ENCODE measurements around the gene RNF128.

The RNF128 gene, protein sequence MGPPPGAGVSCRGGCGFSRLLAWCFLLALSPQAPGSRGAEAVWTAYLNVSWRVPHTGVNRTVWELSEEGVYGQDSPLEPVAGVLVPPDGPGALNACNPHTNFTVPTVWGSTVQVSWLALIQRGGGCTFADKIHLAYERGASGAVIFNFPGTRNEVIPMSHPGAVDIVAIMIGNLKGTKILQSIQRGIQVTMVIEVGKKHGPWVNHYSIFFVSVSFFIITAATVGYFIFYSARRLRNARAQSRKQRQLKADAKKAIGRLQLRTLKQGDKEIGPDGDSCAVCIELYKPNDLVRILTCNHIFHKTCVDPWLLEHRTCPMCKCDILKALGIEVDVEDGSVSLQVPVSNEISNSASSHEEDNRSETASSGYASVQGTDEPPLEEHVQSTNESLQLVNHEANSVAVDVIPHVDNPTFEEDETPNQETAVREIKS

DNA sequence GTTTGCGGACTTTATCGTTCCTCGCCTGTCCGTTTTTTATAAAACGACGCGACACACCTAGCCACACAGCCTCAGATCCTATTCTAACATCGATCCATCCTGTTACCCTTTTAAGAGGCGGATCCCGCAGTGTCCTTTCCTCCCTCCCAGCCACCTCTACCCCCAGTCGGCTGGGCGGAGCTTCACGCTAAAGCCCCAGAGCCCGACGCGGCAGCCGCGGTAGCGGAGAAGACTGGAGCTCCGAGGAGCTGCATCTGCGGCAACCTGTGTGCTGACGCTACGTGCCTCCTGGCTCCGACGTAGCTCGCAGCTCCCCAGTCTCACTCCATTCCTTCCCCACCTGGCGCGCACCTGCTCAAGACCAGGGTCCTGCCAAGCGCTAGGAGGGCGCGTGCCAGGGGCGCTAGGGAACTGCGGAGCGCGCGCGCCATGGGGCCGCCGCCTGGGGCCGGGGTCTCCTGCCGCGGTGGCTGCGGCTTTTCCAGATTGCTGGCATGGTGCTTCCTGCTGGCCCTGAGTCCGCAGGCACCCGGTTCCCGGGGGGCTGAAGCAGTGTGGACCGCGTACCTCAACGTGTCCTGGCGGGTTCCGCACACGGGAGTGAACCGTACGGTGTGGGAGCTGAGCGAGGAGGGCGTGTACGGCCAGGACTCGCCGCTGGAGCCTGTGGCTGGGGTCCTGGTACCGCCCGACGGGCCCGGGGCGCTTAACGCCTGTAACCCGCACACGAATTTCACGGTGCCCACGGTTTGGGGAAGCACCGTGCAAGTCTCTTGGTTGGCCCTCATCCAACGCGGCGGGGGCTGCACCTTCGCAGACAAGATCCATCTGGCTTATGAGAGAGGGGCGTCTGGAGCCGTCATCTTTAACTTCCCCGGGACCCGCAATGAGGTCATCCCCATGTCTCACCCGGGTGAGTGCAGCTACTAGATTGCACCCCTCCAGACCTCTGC, at the start of gene RNF128:
Gene RNF128, plus strand, starts transcription at position 217 of the 953 bp plus-strand sequence. Its CDS starts 213 bp downstream, at position 430.
- DNase-seq = peak in 2 of 3 donors; percentile 18 to 24

DNA sequence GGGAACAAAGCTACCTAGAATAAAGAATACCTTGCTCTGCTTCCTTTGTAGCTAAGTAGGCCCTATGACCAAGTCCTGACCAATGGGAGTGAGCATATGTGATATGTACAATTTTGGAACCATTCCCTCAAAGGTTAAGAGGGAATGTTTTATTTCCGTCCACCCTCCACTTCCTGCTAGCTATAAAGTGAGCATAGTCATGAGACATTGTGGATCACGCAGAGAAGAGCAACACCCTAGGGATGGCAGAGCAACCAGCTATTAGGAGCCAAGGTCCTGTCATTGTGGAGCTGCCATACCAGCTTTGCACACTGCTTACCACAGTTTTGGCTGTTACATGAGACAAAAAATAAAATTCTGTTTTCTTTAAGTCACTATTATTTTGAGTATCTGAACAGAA, 45.8 kb upstream of the RNF128 start:
- no peak for DNase-seq

DNA sequence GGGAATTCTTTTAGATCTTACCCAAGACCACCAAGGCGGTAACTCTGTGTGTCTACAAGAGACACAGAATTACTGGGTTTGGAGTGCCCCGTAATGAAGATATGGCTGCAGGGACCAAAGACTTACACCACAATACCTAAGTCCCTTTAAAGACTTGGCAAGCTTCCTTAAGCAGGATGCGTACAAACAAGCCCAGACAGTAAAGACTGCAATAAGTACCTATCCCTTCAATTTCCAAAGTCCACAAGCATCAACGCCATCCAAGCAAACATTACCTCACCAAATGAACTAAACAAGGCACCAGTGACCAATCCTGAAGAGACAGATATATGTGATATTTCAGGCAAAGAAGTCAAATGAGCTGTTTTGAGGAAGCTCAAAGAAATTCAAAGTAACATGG, 42.3 kb upstream of the RNF128 start:
- no peak for DNase-seq

DNA sequence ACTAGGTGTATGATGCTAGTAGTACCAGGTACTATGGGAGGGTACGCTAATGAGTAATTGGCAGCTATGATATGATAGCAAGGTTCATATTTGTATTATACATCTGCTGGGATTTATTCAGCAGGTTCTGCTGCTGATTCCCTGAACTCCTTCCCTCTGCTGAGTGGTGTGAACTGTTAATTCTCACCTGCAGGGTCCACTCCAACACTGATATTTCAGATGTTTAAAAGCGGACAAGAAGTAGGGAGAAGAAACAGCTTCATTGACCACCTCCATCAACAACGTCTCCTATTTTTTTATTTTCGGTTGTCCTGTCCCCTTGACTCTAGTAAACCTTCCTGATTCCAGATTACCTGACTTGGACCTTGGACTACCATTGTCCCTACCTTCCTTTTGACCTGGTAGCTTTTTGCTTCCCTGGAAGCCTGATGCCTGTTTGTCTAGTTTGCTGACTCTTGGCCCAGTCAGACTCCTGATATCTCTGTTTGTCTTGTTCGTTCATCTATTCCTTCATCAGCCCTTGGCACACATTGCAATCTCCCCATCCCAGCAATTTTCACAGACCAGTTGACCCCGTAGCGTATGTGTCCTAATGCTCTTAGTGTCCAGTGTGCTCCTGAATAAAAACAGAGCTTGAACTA, 34.0 kb upstream of the RNF128 start:
- DNase-seq = no peak

DNA sequence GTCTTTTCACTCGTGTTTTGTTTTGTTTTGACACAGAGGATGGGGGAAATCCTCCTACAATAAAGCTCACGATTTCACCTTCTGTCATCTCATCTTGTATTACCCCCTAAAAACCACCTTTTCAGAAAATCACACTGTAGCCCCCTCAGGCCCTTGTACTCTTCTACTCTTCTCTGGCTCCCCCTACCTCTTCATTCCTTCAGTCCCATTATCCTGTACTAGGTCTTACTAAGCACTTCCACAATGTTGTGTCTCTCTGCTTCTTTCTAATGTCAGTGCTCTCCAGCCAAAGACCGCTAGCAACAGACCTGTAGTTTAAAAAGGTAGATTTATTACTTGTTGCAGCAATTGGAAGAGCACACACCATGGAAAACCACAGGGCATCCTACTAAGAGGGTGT, 30.0 kb upstream of the RNF128 start:
- DNase-seq = no peak

DNA sequence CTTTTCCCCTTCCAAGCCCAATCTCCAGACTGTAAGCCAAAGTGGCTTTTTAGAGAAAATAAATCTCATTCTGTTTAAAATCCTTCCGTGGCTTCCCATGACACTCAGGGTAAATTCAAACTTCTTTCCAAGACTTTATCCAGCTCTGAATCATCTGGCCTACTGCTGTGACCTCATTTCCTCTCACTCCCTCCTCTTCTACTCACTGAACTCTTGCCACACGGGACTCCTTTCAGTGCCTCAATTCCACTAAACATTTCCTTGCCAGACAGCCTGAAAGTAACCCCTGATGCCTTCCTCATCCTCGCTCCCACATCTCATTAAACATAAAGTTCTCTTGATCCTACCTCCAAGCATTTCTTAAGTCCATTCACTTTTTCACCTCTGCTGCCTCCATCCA, 27.8 kb upstream of the RNF128 start:
- peak in 1 of 3 donors; percentile 0 for DNase-seq

DNA sequence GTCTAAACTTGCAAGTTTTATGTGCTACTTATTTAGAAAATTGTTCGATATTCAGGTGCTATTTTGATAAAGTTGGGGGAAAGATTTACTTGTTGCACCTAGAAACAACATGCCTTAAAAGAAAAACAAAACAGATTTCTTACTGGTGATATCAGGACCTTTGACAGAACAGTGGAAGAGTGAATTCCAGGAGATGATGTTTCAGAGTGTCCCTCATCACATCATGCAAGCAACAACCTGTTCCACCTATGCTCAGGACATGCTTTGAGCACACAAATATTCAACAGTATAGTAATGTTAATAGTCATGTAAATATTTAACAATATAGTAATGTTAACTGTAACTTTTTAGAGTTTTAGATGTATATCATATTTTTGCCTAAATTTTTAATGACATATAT, 23.9 kb upstream of the RNF128 start:
- DNase-seq = no peak

DNA sequence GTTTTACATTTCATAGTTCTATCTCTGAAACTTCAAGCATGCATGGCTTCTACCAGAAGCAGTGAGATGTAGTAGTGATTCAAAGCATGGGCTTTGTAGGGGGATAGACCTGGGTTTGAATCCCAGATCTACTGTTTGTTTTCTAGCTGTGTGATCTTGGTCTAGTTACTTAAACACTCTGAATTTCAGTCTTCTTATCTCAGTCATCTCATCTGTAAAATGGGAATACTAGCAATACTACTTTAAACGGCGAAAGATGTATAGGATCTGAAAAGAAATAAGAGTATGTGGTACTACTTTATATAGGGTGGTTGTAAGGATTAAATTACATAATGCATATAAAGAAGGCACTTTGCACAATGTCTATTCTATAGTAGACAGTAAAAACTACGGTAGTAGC, 20.0 kb upstream of the RNF128 start:
- DNase-seq = no peak

DNA sequence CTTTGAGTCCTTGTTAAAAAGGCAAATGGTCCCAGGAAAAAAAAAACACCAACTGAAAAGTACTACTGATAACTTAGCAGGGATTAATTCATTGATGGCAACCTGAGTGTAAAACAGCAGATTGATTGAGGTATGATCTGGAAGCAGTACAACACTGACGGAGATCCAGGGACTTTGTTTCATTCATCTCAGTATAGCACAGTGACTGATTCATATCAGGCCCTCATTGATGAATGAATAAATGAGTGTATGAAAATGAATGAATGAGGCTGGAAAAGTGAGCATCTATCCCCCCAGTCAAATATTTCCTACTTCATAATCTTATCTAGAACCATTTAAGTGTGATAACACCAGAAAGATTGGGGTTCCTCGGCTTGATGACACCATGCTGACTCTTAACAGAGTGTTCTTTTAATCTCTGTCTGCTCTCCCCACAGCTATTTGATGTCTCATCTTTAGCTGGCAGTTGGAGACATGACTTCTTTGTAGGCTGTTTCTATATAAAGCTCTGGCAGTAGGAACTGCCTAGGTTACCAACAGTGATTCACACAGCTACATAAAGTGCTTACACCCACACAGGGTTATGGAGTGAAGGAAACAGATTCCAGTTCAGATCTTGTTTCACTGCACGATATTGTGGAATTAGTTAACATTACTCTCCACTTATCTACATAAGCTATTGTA, 18.6 kb upstream of the RNF128 start:
- DNase-seq = peak; percentile 22 to 63 (median 34)

DNA sequence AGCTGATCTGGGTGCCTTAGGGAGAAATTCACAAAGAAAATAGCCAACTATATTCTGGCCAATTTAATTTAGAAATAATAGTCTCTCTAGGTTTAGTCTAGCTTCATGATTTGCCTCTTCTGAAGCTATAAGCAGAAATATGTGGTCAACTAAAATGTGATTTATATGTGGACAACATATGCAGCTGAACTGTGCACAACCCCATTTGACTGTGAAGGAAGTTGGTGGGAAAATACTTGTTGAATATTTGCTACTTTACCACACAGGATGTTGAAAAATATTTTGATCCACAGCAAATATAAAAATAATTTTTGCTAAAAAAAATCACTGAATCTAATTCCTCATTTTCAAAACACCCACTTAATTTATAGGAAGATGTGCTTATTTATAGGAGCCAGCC, 15.7 kb upstream of the RNF128 start:
- DNase-seq = no peak

DNA sequence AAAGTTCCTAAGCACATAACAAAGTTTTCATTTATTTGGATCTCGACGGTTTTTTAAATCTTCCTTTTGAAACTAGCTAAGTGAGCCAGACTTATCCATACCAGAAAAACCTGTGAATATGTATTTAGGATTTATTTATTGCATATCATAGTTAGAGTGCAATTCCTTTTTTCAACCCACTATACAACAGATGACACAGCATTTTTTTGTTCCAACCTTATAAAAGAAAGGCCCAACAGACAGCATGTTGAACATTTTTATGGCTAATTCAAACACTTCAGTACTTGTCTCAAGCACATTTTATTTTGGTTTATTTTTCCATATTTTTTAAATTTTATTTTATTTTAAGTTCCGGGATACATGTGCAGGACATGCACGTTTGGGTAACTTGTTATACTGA, 15.1 kb upstream of the RNF128 start:
- no peak for DNase-seq

DNA sequence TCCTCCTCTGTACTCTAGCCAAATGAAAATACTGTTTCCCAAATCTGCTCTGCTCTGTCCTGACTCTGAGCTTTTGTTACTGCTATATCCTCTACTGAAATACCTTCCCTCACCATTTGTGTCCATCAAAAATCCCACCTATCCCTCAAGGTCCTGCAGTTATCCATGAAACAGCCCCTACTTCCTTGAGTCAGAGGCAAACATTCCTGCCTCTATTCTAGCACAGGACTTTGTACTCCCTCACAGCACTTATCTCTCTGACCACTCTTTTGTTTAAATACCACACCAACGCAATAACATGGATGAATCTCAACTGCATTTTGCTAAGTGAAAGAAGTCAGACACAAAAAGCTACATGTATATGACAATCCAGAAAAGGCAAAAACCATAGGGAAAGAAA, 10.5 kb upstream of the RNF128 start:
- no peak for DNase-seq

DNA sequence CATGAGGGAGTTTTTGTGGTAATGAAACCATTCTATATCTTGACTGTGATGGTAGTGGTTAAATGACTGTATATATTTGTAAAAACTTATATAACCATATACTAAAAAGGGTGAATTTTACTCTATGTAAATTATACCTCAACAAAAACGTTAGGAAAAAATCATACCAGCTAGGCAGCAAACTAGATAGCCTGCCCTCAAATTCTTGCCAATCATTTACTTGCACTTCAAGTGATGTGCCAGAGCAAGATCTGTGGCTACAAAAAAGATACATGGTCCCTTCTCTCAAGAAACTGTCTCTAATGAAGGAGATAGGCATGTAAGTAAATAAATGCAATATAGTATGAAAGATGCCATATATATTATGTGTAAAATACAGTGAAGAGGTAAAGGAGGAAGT, 10.0 kb upstream of the RNF128 start:
- DNase-seq = no peak

DNA sequence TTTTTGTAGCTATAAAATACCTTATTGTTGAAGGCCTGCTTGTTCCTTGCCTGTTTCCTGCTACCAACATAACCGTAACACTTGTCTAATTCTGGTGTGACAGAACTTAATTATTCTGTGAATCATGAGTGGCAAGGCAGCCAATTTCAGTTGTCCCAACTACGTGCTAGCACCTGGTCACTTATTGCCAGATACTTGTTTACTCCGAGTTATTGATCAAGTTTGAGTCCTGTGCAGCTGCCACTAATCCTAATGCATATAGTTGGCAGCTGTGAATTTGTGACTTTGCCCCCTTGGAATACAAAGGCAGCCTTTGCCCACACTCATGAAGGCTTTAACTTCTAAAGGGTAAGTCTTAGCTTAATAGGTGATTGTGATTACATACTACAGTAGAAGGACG, 7.8 kb upstream of the RNF128 start:
- DNase-seq = no peak

DNA sequence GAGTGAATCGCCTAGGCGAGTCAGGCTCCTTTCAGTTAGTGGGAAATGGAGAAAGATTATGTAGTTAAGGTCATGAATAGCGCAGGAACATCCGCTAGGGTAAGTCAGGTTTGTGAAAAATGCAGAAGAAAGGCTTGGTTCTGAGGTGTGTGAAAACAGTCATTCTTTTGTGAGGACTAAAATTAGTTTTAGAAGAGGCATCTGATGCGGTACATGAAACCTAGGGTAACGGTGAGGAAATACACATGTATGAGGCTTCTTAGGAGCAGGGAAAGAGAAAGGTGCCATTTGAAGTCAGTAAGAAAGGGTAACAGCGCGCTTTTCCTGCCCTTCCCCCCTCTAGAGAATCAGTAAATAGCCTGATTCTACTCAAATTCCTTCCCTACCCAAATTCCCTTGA, 570 bp upstream of the RNF128 start:
- no peak for DNase-seq

DNA sequence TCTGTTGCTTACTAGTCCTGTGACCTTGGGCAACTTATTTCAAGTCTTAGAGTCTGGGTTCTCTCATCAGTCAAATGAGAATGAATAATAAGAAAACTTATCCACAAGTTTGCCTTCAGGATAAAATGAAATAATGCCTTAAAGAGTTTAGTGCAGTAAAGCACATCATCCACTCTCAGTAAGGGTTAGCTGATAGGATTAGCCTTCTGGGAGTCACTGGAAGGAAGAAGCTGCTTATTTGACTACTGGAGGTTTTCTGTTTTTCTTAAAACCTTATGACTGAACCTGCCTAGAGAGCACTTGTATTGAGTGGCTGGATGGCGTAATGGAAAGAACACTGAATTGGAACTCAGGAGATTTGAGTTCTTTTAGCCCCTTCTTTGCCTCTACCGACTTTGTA, 1.8 kb downstream of the RNF128 start:
- DNase-seq = no peak

DNA sequence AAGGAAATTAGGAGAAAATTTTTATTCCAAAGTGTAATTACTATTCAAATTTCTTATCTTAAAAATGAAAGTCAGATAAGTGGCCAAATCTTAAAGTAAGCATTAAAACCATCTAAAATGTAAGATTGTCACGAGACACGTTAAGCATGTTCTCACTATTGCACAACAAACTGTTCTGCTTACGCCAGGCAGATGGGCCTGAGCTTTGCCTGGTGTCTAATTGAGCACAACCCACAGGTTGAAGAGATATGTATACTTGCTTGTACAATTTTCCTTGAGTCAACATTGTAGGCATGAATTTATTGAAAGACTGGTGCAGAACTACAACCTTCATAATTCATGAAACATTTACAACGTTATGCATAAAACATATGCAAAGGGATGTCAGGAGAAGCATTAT, 3.9 kb downstream of the RNF128 start:
- DNase-seq = no peak

DNA sequence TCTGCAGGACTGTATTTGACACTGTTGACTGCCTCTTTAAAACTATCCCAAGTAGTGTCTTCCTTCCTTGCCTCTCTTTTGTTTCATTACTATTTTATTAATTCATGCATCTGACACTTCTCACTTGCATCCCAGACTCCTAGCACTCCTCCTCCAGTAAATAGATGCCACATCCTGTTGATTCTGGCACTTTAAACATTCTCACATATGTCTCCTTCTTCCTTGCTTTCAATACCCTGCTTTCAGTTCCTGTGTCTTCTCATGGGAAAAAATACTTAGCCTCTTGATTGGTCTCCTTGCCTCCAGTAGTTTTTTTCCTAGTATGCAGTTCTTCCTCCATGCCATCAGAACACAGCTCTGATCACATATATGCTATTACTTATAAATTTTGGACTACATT, 5.1 kb downstream of the RNF128 start:
- no peak for DNase-seq

DNA sequence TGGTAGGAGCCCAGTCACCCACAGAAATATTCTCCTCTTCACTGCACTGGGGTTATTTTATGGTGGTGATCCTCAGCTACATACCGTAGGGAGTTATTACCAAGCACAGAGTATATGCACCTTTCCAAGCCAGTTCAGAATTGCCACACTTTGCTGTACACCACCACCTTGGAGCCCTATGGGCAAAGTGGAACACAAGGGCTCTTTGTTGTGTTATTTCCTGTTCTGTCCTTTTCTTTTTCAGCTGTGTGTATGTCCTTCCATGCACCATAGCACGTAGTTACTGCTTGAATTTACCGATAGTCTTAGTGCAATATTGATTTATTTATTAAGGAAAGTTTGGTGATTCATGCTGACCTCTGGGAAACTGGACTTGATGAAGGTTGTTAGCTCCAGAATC, 8.3 kb downstream of the RNF128 start:
- no peak for DNase-seq

DNA sequence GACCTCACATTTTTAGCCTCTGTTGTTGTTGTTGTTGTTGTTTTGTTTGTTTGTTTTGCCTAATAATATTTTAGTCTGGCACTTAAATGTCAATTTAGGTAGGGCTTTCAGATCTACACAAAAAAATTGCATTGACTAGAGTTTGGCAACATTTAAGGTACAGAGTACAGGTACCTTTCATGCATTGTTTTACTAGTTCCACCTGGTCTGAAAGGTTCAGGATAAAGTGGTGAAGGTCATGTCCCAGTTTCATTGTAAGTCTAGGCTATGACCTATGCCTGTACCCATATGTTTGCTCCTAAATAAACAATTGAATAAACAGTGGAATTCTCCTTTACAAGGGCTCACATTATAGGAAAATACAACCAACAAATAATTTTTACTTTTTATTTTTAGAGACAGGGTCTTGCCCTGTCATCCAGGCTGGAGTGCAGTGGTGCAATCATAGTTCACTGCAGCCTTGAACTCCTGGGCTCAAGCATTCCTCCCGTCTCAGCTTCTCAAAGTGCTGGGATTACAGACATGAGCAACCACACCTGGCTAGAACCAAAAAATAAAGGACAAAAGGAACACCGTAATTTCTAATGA, 13.8 kb downstream of the RNF128 start:
- DNase-seq = no peak

DNA sequence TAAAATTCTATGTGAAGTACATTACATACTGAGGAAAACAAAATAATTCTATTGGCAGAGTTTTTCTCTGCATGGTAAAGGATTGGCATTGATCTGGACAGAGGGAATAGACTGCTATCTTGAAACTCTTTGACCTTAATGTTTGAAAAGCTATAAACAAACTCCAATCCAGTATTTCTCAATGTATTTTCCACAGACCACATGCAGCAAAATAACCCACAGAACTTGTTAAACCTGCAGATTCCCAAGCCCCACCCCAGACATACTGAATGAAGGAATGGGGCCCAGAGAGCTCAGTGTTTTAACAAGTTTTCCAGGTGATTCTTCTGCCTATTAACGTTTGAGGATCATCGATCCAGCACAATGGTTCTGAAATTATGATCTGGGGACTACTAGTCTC, 15.7 kb downstream of the RNF128 start:
- no peak for DNase-seq

DNA sequence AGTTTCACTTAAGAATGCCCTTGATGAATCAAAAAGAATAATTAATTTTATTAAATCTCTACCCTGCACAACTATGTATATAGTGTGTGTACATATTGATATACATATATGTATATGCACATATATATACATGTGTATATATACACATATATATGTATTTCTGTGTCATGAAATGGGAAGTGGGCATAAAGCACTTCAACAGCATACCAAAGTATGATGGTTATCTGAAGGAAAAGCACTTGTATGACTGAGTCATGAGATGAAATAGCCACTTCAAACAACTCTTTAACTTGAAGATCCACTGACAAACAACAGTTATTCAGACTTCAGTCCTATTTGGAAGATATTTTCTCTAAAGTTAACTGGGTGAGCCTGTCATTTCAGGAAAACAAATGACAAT, 16.3 kb downstream of the RNF128 start:
- DNase-seq = no peak

All from suppressor macrophage treated with lipopolysaccharide for 1 hour (primary cell).